ENCODE measurements around the gene ADAM19.

Gene ADAM19

DNA sequence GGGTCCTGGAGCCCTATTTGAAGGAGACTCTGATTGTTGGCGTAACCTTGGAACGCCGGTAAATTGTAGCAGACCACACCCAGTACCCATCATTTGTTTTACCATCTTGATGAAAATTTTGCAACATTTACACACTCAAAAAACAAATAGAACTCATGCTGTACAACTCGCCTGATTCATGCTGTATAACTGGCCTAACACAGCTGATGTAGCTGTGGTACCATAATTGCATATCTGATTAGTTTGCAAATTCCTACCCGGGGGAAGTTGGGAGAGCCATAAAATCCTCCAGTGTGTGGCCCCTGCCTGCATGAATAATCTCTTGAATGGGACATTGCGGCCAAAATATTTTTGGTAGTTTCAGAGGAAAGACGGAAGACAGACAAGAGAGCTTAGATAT, 105.9 kb downstream of the ADAM19 start:
- peaks cover 14% of the 10 kb centered on the region for H3K4me1 ChIP-seq (ENCODE audit: control insufficient read depth, insufficient read depth, low read length, unreplicated experiment)
- H3K27ac ChIP-seq (ENCODE audit: low read depth, low read length) = no peak overlapping the region
- no peaks in the 10 kb centered on the region for H3K36me3 ChIP-seq (ENCODE audit: insufficient read depth, low read length)
- no peaks in the 10 kb centered on the region for H3K27me3 ChIP-seq (ENCODE audit: insufficient read depth, low read length)
- H3K79me2 ChIP-seq (ENCODE audit: control insufficient read depth, insufficient read depth, low read length, unreplicated experiment) = no peaks in the 10 kb centered on the region
- no peak overlapping the region for H2AFZ ChIP-seq (ENCODE audit: low read length, unreplicated experiment)
- H3K4me3 ChIP-seq (ENCODE audit: low read depth, low read length) = no peak overlapping the region

DNA sequence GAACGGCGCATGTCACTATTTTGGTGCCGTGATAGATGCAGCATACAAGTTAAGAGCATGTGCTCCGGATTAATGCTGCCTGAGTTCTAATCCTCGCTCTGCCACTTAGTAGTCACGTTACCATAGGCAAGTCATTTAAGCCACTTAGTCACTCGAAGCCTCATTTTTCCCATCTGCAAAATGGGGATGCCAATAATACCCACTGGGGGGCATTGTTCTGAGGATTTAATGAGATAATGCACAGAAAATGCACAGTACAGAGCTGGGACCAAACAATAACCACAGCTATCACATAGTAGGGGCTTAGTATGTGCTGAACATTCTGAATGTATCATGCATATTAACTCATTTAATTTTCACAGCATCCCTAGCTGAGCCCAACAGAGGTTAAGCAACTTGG, 106.5 kb downstream of the ADAM19 start:
- Histone ChIP-seq H2AFZ (ENCODE audit: low read length, unreplicated experiment) (no peak overlapping the region), H3K36me3 (ENCODE audit: insufficient read depth, low read length) (no peaks in the 10 kb centered on the region), H3K4me1 (ENCODE audit: control insufficient read depth, insufficient read depth, low read length, unreplicated experiment) (peaks cover 19% of the 10 kb centered on the region), H3K27ac (ENCODE audit: low read depth, low read length) (no peak overlapping the region), H3K79me2 (ENCODE audit: control insufficient read depth, insufficient read depth, low read length, unreplicated experiment) (no peaks in the 10 kb centered on the region), H3K27me3 (ENCODE audit: insufficient read depth, low read length) (no peaks in the 10 kb centered on the region), H3K4me3 (ENCODE audit: low read depth, low read length) (no peak overlapping the region)

DNA sequence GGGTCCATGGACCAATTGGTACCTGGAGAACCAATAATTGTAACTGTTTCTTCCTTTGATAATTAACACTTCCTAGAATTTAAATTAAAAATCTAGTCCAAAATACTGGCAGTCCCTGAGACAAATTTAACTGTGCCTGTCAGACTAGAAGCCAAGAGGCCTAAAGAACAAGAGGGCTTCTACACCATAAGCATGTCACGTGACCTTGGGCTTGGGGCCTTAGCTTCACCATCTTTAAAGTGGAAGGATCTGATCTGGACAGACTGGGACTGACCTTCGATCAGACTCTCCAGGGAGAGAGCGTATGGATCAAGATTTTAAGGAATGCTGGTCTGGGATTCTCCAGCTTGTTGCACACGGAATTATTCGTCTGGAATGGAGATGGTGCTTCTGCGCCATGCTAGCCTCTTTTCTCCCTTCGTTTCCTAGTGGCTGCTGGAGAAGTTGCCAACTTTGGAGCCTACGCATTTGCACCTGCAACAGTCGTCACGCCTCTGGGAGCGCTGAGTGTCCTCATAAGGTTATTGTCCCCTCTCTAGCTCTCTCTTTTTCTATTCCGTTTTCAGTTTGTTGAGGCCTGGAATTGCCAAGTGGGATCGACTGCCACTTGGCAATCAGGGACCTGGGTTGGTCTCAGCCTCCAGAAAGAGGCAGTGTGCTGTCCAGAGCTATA, 107.1 kb downstream of the ADAM19 start:
- H3K79me2 ChIP-seq (ENCODE audit: control insufficient read depth, insufficient read depth, low read length, unreplicated experiment) = no peaks in the 10 kb centered on the region
- H3K36me3 ChIP-seq (ENCODE audit: insufficient read depth, low read length) = no peaks in the 10 kb centered on the region
- no peak overlapping the region for H3K4me3 ChIP-seq (ENCODE audit: low read depth, low read length)
- H3K27me3 ChIP-seq (ENCODE audit: insufficient read depth, low read length) = no peaks in the 10 kb centered on the region
- H3K27ac ChIP-seq (ENCODE audit: low read depth, low read length) = no peak overlapping the region
- peaks cover 20% of the 10 kb centered on the region for H3K4me1 ChIP-seq (ENCODE audit: control insufficient read depth, insufficient read depth, low read length, unreplicated experiment)
- no peak overlapping the region for H2AFZ ChIP-seq (ENCODE audit: low read length, unreplicated experiment)

DNA sequence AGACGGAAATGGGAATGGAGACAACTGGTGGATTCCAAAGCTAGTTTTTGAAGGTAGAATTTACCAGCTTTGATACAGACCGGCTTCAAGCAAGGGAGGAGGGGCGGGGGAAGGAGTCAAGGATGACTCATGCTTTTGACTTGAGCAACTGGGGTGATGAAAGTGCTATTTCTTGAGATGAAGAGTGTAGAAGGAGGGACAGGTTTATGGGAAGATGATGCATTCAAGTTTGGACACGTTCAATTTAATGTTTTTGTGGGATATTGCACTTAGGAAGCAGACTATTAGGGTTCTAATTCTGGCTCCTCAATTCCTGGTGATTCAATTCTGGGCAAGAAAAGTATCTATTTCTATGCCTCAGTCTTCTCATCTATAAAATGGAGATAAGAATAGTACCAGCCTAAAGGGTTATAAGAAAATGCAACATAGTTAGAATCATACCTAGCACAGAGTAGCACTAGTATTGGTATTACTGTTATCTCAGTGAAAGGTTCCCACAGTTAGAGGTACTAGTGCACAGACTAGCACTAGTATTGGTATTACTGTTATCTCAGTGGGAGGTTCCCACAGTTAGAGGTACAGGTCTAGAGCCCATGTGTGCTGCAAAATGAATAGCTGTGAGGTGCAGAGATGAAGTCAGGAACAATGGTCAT, 110.9 kb downstream of the ADAM19 start:
- no peak overlapping the region for H2AFZ ChIP-seq (ENCODE audit: low read length, unreplicated experiment)
- H3K79me2 ChIP-seq (ENCODE audit: control insufficient read depth, insufficient read depth, low read length, unreplicated experiment) = no peaks in the 10 kb centered on the region
- no peaks in the 10 kb centered on the region for H3K36me3 ChIP-seq (ENCODE audit: insufficient read depth, low read length)
- peaks cover 21% of the 10 kb centered on the region for H3K4me1 ChIP-seq (ENCODE audit: control insufficient read depth, insufficient read depth, low read length, unreplicated experiment)
- H3K27me3 ChIP-seq (ENCODE audit: insufficient read depth, low read length) = peaks cover 19% of the 10 kb centered on the region
- peak overlapping the region; percentile 74 for H3K27ac ChIP-seq (ENCODE audit: low read depth, low read length)
- H3K4me3 ChIP-seq (ENCODE audit: low read depth, low read length) = no peak overlapping the region

DNA sequence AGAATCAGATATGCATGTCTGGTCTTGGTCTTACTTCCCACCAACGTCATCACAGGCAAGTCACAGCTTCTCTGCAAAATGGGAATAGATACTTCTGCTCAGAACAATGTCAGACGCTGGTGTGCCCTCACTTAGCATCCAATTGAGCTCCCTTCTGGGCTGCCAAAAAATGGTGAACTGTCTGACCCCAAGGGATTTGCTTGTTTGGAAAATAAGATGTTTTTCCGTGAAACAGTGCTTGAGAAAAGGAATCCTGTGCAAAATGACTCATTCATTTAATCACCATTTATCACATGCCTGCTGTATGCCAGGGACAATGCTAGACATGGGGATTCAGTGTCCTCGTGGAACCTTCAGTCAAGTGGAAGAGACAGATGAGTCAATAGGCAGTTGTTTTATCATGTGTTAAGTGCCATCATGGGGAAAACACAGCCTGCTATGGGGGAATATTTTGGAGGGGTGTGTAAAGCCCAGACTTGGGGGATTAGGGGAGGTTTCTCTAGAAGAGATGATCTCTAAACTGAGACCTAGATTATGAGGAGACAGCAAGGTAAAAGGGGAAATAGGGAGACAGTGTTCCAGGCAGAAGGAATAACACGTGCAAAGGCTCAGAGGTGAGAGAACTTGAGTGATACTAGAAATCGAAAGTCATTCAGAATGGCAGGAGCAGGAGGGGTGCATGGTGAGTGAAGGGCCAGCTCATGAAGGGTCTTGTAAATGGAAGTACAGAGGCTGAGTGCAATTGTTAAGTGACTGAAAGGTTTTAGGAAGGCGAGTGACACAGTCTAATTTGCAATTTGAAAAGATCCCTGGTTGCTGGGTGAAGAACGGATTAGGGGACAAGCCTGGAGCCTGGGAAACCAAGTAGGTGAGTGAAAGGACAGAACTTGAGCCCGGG, 111.7 kb downstream of the ADAM19 start:
- Histone ChIP-seq H3K27ac (ENCODE audit: low read depth, low read length) (peak overlapping the region; percentile 74), H3K27me3 (ENCODE audit: insufficient read depth, low read length) (peaks cover 19% of the 10 kb centered on the region), H3K4me1 (ENCODE audit: control insufficient read depth, insufficient read depth, low read length, unreplicated experiment) (peaks cover 21% of the 10 kb centered on the region), H2AFZ (ENCODE audit: low read length, unreplicated experiment) (no peak overlapping the region), H3K79me2 (ENCODE audit: control insufficient read depth, insufficient read depth, low read length, unreplicated experiment) (no peaks in the 10 kb centered on the region), H3K4me3 (ENCODE audit: low read depth, low read length) (no peak overlapping the region), H3K36me3 (ENCODE audit: insufficient read depth, low read length) (no peaks in the 10 kb centered on the region)

DNA sequence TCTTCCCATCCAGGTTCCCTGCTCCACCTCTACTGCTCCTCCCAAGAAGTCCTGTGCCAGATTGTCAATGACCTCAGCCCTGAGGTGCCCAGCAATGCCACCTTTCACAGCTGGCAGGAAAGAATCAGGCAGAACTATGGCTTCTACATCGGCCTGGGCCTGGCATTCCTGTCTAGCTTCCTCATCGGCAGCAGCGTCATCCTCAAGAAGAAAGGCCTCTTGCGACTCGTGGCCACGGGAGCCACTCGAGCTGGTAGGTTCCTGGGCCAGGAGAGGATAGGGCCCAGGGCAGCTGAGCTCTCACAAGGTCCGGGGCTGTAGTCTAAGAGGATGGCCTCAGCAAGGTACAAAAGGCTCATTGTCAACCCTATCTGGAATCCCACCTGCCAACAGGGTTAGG, 112.5 kb downstream of the ADAM19 start:
- H3K4me3 ChIP-seq (ENCODE audit: low read depth, low read length) = no peak overlapping the region
- H2AFZ ChIP-seq (ENCODE audit: low read length, unreplicated experiment) = no peak overlapping the region
- no peaks in the 10 kb centered on the region for H3K36me3 ChIP-seq (ENCODE audit: insufficient read depth, low read length)
- H3K27me3 ChIP-seq (ENCODE audit: insufficient read depth, low read length) = peaks cover 19% of the 10 kb centered on the region
- no peaks in the 10 kb centered on the region for H3K79me2 ChIP-seq (ENCODE audit: control insufficient read depth, insufficient read depth, low read length, unreplicated experiment)
- peak overlapping the region; percentile 7; the same call in 1 of the 2 replicates for H3K27ac ChIP-seq (ENCODE audit: low read depth, low read length)
- peaks cover 21% of the 10 kb centered on the region for H3K4me1 ChIP-seq (ENCODE audit: control insufficient read depth, insufficient read depth, low read length, unreplicated experiment)

DNA sequence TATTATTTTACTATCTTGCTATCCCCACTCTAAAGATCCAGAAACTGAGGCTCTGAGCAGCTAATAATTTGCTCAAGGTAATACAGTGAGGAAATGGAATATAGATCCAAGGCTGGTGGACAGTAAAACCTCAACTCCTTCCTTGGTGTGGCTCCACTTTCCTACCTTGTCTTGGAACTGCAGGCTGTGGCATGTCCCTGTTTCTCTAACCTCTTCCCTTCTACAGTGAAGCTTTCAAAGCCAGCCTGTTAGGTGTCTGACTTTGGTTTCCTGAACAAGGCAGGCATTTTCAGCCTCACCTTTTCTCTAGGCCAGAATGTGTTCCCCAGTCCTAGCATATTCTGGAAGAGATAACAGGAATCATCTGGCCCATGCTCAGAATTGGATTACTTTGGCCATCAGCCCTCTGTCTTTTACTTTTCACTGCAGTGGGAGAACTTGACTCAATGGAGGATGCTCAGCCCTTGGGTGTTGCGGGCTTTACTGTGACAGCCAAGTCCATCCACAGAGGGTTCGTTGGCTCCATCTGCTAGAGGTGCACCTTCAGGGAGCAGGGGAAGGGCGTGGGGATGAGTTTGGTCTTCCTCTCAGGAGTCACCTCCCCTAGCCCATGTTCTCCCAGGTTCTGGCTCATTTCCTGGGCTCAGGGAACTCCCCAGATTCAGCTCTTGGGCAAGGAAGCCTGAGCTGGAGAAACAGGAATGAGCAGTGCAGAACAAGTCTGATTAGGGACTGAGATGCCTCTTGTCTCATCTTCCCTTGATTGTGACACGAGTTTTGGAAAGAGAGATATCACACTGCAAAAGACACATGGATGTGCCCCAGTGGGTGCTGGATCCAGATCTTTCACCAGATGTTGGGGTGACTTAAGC, 114.4 kb downstream of the ADAM19 start:
- no peak overlapping the region for H2AFZ ChIP-seq (ENCODE audit: low read length, unreplicated experiment)
- no peak overlapping the region for H3K4me3 ChIP-seq (ENCODE audit: low read depth, low read length)
- H3K36me3 ChIP-seq (ENCODE audit: insufficient read depth, low read length) = no peaks in the 10 kb centered on the region
- H3K4me1 ChIP-seq (ENCODE audit: control insufficient read depth, insufficient read depth, low read length, unreplicated experiment) = peaks cover 21% of the 10 kb centered on the region
- peaks cover 19% of the 10 kb centered on the region for H3K27me3 ChIP-seq (ENCODE audit: insufficient read depth, low read length)
- no peaks in the 10 kb centered on the region for H3K79me2 ChIP-seq (ENCODE audit: control insufficient read depth, insufficient read depth, low read length, unreplicated experiment)
- no peak overlapping the region for H3K27ac ChIP-seq (ENCODE audit: low read depth, low read length)

DNA sequence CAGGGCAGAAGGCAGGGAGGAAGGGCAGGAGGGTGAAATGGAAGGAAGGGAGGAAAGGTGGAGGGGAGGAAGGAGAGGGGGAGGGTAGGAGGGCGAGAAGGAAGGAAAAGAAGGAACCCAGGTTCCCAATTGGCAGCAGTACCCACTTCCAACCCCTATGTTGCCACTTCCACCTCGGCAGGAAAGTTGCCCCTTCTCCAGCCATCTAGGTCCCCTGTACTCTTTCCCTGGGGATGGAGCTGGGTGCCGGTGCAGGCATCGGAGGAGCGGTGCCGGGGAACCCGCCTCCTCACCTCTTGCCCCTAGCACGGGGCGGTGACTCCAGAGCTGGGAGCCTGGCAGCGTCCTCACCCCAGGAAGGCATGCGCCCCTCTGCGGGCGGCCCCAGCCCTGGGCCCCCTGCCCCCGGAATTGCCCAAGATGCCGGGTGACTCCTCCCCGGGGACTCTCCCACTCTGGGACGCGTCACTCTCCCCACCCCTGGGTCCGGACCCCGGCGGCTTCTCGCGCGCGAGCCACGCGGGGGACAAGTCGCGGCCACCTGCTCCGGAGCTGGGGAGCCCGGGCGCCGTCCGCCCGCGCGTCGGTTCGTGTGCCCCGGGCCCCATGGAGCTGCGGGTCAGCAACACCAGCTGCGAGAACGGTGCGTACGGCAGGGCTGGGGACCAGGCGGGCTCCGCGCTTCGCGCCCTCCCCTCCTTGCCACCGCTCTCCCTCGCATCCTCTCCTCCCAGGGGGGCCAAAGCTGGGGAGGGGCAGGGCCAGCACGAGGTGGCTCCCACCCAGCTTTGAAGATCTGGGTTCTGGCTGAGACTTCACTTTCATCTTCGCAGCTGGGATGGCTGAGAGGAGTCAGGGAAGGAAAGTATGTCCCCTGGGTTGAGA, 115.6 kb downstream of the ADAM19 start, which contains the start of gene NIPAL4:
NIPAL4 (plus strand) TSS at position 499 of the 885 bp plus-strand sequence; CDS start at position 607, 108 bp downstream.
- Histone ChIP-seq H3K4me3 (ENCODE audit: low read depth, low read length) (peak within 1 kb of the TSS; percentile 72), H3K79me2 (ENCODE audit: control insufficient read depth, insufficient read depth, low read length, unreplicated experiment) (no peaks in the 10 kb centered on the region), H3K27ac (ENCODE audit: low read depth, low read length) (no peak within 1 kb of the TSS), H2AFZ (ENCODE audit: low read length, unreplicated experiment) (peak within 1 kb of the TSS; percentile 27), H3K4me1 (ENCODE audit: control insufficient read depth, insufficient read depth, low read length, unreplicated experiment) (peaks cover 19% of the 10 kb centered on the region), H3K36me3 (ENCODE audit: insufficient read depth, low read length) (no peaks in the 10 kb centered on the region), H3K27me3 (ENCODE audit: insufficient read depth, low read length) (peaks cover 19% of the 10 kb centered on the region)

DNA sequence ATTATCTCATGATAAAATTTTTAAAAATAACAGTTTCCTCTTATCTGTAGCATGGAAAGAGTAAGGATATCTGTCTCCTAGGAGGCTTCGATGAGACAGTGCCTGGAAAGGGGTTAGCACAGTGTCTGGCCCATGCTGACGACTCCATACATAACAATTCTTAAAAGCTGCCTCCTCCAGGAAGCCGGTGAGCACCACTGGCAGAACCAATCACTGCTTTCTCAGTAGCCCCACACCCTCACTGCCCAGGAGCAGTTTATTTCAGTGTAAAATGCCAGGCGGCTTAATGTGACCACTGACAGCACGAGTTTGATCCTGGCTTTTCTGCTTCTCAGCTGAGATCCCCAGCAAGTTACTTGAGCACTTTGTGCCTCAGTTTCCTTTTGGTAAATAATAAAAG, 116.7 kb downstream of the ADAM19 start:
- Histone ChIP-seq H3K27me3 (ENCODE audit: insufficient read depth, low read length) (peaks cover 26% of the 10 kb centered on the region), H3K27ac (ENCODE audit: low read depth, low read length) (no peak overlapping the region), H3K79me2 (ENCODE audit: control insufficient read depth, insufficient read depth, low read length, unreplicated experiment) (no peaks in the 10 kb centered on the region), H3K4me3 (ENCODE audit: low read depth, low read length) (no peak overlapping the region), H2AFZ (ENCODE audit: low read length, unreplicated experiment) (no peak overlapping the region), H3K36me3 (ENCODE audit: insufficient read depth, low read length) (no peaks in the 10 kb centered on the region), H3K4me1 (ENCODE audit: control insufficient read depth, insufficient read depth, low read length, unreplicated experiment) (peaks cover 9% of the 10 kb centered on the region)

Measured in ACC112 (cell line).